Gastroesophageal sphincter (tissue), 4 donors: ENCODE data around the gene RPUSD3. TPM values are rescaled to one million over a fixed set of nuclear protein-coding genes. Genes with fewer than 3 reads are reported as not detected.
A peak's percentile ranks its signal among the peaks of the same experiment; 100 is the strongest.

Experiments
- ATAC-seq: fragments of 150-250 bp; one replicate; pipeline ENCODE4 v1.9.1; 2016; ENCODE audit warnings: mild to moderate bottlenecking, moderate library complexity
- H3K27ac ChIP-seq, 4 donors: fragments of 200-600 bp; sonication (generic) in 3 of 4; 1 replicate in 3 of 4; 2 replicates in 1 of 4; pipeline ENCODE4 v1.5.1; 2016 to 2019
- H3K27me3 ChIP-seq: fragments of 200-600 bp; sonication (generic); one replicate; pipeline ENCODE4 v1.5.1; 2019
- H3K36me3 ChIP-seq, 2 donors: fragments of 200-600 bp; sonication (generic); one replicate each; pipeline ENCODE4 v1.5.1; 2019; ENCODE audit warnings: control low read depth in 1 of 2
- H3K4me1 ChIP-seq, 3 donors: fragments of 200-600 bp; sonication (generic); 1 replicate in 2 of 3; 2 replicates in 1 of 3; pipeline ENCODE4 v1.5.1; 2016 to 2019; ENCODE audit warnings: control low read depth in 2 of 3
- H3K4me3 ChIP-seq, 2 donors: fragments of 200-600 bp; sonication (generic); one replicate each; pipeline ENCODE4 v1.5.1; 2019; ENCODE audit warnings: mild to moderate bottlenecking in 1 of 2, moderate library complexity in 1 of 2
- H3K9me3 ChIP-seq, 3 donors: fragments of 200-600 bp; sonication (generic); one replicate each; pipeline ENCODE4 v1.5.1; 2017 to 2019; ENCODE audit warnings: control low read depth in 2 of 3
- CTCF ChIP-seq, 4 experiments: fragments of 200-600 bp in 2 of 4; fragments of 450-650 bp in 2 of 4; sonication (generic) in 1 of 4; IDR thresholded peaks; one replicate each; pipeline ENCODE4 v1.5.1; 2017 to 2019; ENCODE audit warnings: antibody characterized with exemption in 4 of 4, mild to moderate bottlenecking in 2 of 4, moderate library complexity in 2 of 4
- EP300 ChIP-seq: sonication (generic); formaldehyde crosslinking; IDR thresholded peaks from one replicate; pipeline ENCODE4 v1.6.1; 2017; ENCODE audit warnings: antibody characterized with exemption, mild to moderate bottlenecking
- POLR2A ChIP-seq, 2 donors: fragments of 450-650 bp; IDR thresholded peaks; one replicate each; pipeline ENCODE4 v1.6.1; 2017; ENCODE audit warnings: antibody characterized with exemption in 2 of 2, mild to moderate bottlenecking in 2 of 2, moderate library complexity in 1 of 2
- POLR2AphosphoS5 ChIP-seq: sonication (generic); formaldehyde crosslinking; IDR thresholded peaks from one replicate; pipeline ENCODE4 v1.6.1; 2017; ENCODE audit warnings: antibody characterized with exemption
- WGBS, 2 donors: methylation state at CpG; one replicate each; pipeline ENCODE4 v1.1.5; 2018; ENCODE audit warnings: low coverage in 1 of 2; 5-methylcytosine and 5-hydroxymethylcytosine counted together
- total RNA-seq, 4 donors: library from RNA; depleted of rRNA; stranded (reverse); fragments of >200 nt; gene quantifications; one replicate each; pipeline ENCODE4 v1.1.0, GENCODE V29; 2016

Gene RPUSD3
- total RNA-seq, 4 donors from 2014 or later: 23.7 to 43.1 (median 32.6) TPM

- H3K27ac ChIP-seq: peak overlapping the region in 3 of 4 donors; percentile 93 to 98 (median 95)
- TF ChIP-seq POLR2AphosphoS5 (no peak), EP300 (no peak), CTCF (IDR thresholded peaks at IDR 0.05) (peak in 1 of 4 experiments; percentile 3), POLR2A (IDR thresholded peaks at IDR 0.05) (no peak)
- ATAC-seq: no peak
These were observed 35.3 kb downstream of the RPUSD3 start for GRCh38 chr3:9808345-9809037.

GRCh38 chr3:9807981-9808344 is 35.8 kb downstream of the RPUSD3 start:
- peaks cover 7 to 46% of the 10 kb centered on the region in 2 donors for H3K36me3 ChIP-seq
- peak overlapping the region in 2 of 4 donors; percentile 93 to 98 for H3K27ac ChIP-seq
- no CpG with 5 or more reads among the region's 2 CpGs for WGBS, 2 donors
- TF ChIP-seq CTCF (IDR thresholded peaks at IDR 0.05): no peak
- no peak for TF ChIP-seq POLR2AphosphoS5
- no peak for TF ChIP-seq POLR2A (IDR thresholded peaks at IDR 0.05)
- TF ChIP-seq EP300: no peak
- ATAC-seq: no peak
- H3K4me3 ChIP-seq: no peak overlapping the region
- H3K4me1 ChIP-seq: peaks cover 0 to 31% (median 8%) of the 10 kb centered on the region in 3 donors
- H3K27me3 ChIP-seq: no peaks in the 10 kb centered on the region
- H3K9me3 ChIP-seq: no peaks in the 10 kb centered on the region

More at GRCh38 chr3:9808345-9809037, 35.3 kb downstream of the RPUSD3 start:
- no peaks in the 10 kb centered on the region for H3K9me3 ChIP-seq
- WGBS, 2 donors: 80 to 84% methylated on average over 1 to 4 of the region's 7 CpGs
- no peak overlapping the region for H3K4me3 ChIP-seq
- peaks cover 0 to 31% (median 8%) of the 10 kb centered on the region in 3 donors for H3K4me1 ChIP-seq
- no peaks in the 10 kb centered on the region for H3K27me3 ChIP-seq
- peaks cover 3 to 46% of the 10 kb centered on the region in 2 donors for H3K36me3 ChIP-seq

GRCh38 chr3:9806688-9807589 is 36.9 kb downstream of the RPUSD3 start:
- TF ChIP-seq CTCF (IDR thresholded peaks at IDR 0.05) (no peak), POLR2AphosphoS5 (no peak), POLR2A (IDR thresholded peaks at IDR 0.05) (no peak), EP300 (no peak)
- WGBS, 2 donors: 50 to 94% methylated on average over 1 to 6 of the region's 7 CpGs
- peaks cover 7 to 53% of the 10 kb centered on the region in 2 donors for H3K36me3 ChIP-seq
- ATAC-seq: no peak
- H3K4me3 ChIP-seq: no peak overlapping the region
- H3K27ac ChIP-seq: no peak overlapping the region
- no peaks in the 10 kb centered on the region for H3K27me3 ChIP-seq
- no peaks in the 10 kb centered on the region for H3K9me3 ChIP-seq
- H3K4me1 ChIP-seq: peaks cover 0 to 31% (median 8%) of the 10 kb centered on the region in 3 donors

GRCh38 chr3:9806137-9806536 is 37.7 kb downstream of the RPUSD3 start:
- Histone ChIP-seq H3K4me3 (no peak overlapping the region), H3K27ac (no peak overlapping the region), H3K4me1 (peaks cover 0 to 24% (median 7%) of the 10 kb centered on the region in 3 donors), H3K9me3 (no peaks in the 10 kb centered on the region), H3K27me3 (no peaks in the 10 kb centered on the region), H3K36me3 (peaks cover 11 to 61% of the 10 kb centered on the region in 2 donors)
- TF ChIP-seq POLR2A (IDR thresholded peaks at IDR 0.05) (no peak), CTCF (IDR thresholded peaks at IDR 0.05) (no peak), POLR2AphosphoS5 (no peak), EP300 (no peak)
- 81% methylated on average over 5 of the region's 12 CpGs; no CpG with 5 or more reads in 1 of the 2 donors for WGBS, 2 donors
- no peak for ATAC-seq
